Sigmoid colon (tissue), 4 donors: Measurements from ENCODE around the gene AURKB.

Experiments used
- EP300 ChIP-seq, 4 donors: sonication (generic); formaldehyde crosslinking; IDR thresholded peaks; one replicate each; pipeline ENCODE4 v1.6.1; 2017; ENCODE audit warnings: antibody characterized with exemption in 4 of 4
- POLR2A ChIP-seq, 2 donors: fragments of 450-650 bp; IDR thresholded peaks; one replicate each; pipeline ENCODE4 v1.6.1; 2016; ENCODE audit warnings: antibody characterized with exemption in 2 of 2, mild to moderate bottlenecking in 2 of 2, moderate library complexity in 2 of 2
- POLR2AphosphoS5 ChIP-seq, 4 donors: sonication (generic); formaldehyde crosslinking; IDR thresholded peaks; one replicate each; pipeline ENCODE4 v1.6.1; 2017; ENCODE audit warnings: antibody characterized with exemption in 4 of 4
- TF ChIP-seq, protein P1 (sequence below), 4 experiments: fragments of 450-650 bp in 3 of 4; fragments of 200-600 bp in 1 of 4; IDR thresholded peaks; one replicate each; pipeline ENCODE4 v1.5.1; 2016 to 2019; ENCODE audit warnings: antibody characterized with exemption in 4 of 4, mild to moderate bottlenecking in 3 of 4, moderate library complexity in 2 of 4

DNA sequence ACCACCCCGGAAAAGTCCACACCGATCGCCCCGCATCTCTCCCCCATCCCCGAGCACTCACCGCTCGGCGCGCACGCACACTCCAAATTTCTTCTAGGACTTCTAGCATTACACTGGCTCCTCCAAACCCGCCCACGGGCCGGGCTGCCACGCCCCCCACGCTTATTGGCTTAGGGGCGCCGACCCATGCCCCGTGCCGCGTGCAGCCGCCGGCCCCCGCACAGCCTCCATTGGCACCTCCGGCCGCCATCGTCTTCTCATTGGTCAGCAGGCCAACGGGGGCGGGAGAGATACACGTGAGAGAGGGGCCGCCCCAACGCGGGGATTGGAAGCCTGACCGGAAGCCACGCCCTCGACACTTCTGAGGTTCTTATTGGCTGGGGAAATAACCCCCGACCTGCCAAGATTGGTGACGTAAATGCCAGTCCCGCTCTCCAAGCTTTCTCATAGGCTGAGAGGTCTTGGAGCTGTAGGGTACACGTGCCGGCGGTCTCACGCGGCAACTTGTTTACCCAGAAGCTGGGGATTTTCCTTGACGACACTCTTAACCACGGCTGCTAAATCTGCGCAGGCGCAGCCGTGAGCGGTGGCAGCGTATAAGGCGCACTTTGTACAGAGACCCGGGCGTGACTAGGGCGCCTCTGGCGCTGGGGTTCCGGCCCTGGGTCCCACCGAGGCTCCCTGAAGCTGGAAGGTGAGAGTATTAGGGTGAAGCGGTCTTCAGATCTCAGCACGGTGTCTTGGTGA lies 54.0 kb downstream of the AURKB start:
- TF ChIP-seq POLR2A (IDR thresholded peaks at IDR 0.05) = peak; percentile 100
- TF ChIP-seq, protein P1, sequence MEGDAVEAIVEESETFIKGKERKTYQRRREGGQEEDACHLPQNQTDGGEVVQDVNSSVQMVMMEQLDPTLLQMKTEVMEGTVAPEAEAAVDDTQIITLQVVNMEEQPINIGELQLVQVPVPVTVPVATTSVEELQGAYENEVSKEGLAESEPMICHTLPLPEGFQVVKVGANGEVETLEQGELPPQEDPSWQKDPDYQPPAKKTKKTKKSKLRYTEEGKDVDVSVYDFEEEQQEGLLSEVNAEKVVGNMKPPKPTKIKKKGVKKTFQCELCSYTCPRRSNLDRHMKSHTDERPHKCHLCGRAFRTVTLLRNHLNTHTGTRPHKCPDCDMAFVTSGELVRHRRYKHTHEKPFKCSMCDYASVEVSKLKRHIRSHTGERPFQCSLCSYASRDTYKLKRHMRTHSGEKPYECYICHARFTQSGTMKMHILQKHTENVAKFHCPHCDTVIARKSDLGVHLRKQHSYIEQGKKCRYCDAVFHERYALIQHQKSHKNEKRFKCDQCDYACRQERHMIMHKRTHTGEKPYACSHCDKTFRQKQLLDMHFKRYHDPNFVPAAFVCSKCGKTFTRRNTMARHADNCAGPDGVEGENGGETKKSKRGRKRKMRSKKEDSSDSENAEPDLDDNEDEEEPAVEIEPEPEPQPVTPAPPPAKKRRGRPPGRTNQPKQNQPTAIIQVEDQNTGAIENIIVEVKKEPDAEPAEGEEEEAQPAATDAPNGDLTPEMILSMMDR (IDR thresholded peaks at IDR 0.05) = no peak
- TF ChIP-seq EP300 (IDR thresholded peaks at IDR 0.05) = peak; percentile 59 to 98 (median 77)
- TF ChIP-seq POLR2AphosphoS5 (IDR thresholded peaks at IDR 0.05) = peak; percentile 100
